CD14-positive monocyte (primary cell): ENCODE measurements around the gene CASTOR1. TPM values are rescaled to one million over a fixed set of nuclear protein-coding genes. Genes with fewer than 3 reads are reported as not detected.
A peak's percentile ranks its signal among the peaks of the same experiment; 100 is the strongest.

Experiments
- DNase-seq, 3 donors: peaks; one replicate each; pipeline ENCODE4 v3.0.0-alpha.2; 2011 to 2022
- H2AFZ ChIP-seq: 2 replicates; pipeline ENCODE4 v1.6.0; 2012; ENCODE audit warnings: mild to moderate bottlenecking, low read depth, low read length, inconsistent platforms; ENCODE audit not compliant: insufficient read depth, poor library complexity, severe bottlenecking
- H3K27ac ChIP-seq, 2 donors: 1 replicate in 1 of 2; 2 replicates in 1 of 2; pipeline ENCODE4 v1.5.1; 2012 to 2013; ENCODE audit warnings: low read length in 2 of 2, control low read depth in 1 of 2, inconsistent platforms in 1 of 2, low read depth in 1 of 2, mild to moderate bottlenecking in 1 of 2
- H3K27me3 ChIP-seq, 2 donors: one replicate each; pipeline versions ENCODE4 v1.6.0 to v1.6.1; 2011 to 2013; ENCODE audit warnings: low read length in 2 of 2; ENCODE audit not compliant: control insufficient read depth in 2 of 2, insufficient read depth in 2 of 2
- H3K36me3 ChIP-seq, 2 donors: replicated peaks in 1 of 2; 1 replicate in 1 of 2; 2 replicates in 1 of 2; pipeline versions ENCODE4 v1.5.1 to v1.6.1; 2012 to 2013; ENCODE audit warnings: low read length in 2 of 2, control low read depth in 1 of 2, inconsistent platforms in 1 of 2, mild to moderate bottlenecking in 1 of 2; ENCODE audit not compliant: insufficient read depth in 2 of 2, control insufficient read depth in 1 of 2
- H3K4me1 ChIP-seq, 2 donors: 1 replicate in 1 of 2; 2 replicates in 1 of 2; pipeline versions ENCODE4 v1.5.1 to v1.6.1; 2012 to 2013; ENCODE audit warnings: low read length in 2 of 2, control low read depth in 1 of 2, inconsistent platforms in 1 of 2, mild to moderate bottlenecking in 1 of 2, moderate library complexity in 1 of 2; ENCODE audit not compliant: insufficient read depth in 2 of 2, control insufficient read depth in 1 of 2
- H3K4me2 ChIP-seq: replicated peaks from 2 replicates; pipeline ENCODE3; 2012; ENCODE audit warnings: low read length, moderate library complexity, mild to moderate bottlenecking; ENCODE audit not compliant: poor library complexity, severe bottlenecking; ENCODE audit errors: extremely low read depth
- H3K4me3 ChIP-seq, 3 experiments: fragments of 200-600 bp in 1 of 3; sonication (generic) in 1 of 3; replicated peaks in 1 of 3; 1 replicate in 2 of 3; 2 replicates in 1 of 3; pipeline ENCODE4 v1.5.1; 2011 to 2013; ENCODE audit warnings: low read length in 3 of 3, mild to moderate bottlenecking in 3 of 3, control low read depth in 2 of 3, low read depth in 2 of 3, inconsistent platforms in 1 of 3, moderate library complexity in 1 of 3
- H3K79me2 ChIP-seq: 2 replicates; pipeline ENCODE4 v1.6.0; 2012; ENCODE audit warnings: mild to moderate bottlenecking, control low read depth, inconsistent platforms, low read length, moderate library complexity; ENCODE audit not compliant: insufficient read depth
- H3K9ac ChIP-seq: 2 replicates; pipeline ENCODE4 v1.6.0; 2017; ENCODE audit warnings: low read length, mild to moderate bottlenecking; ENCODE audit not compliant: insufficient read depth, poor library complexity, severe bottlenecking
- H3K9me3 ChIP-seq, 2 donors: replicated peaks in 1 of 2; 1 replicate in 1 of 2; 2 replicates in 1 of 2; pipeline versions ENCODE4 v1.5.1 to v1.6.1; 2012 to 2013; ENCODE audit warnings: low read length in 2 of 2, control low read depth in 1 of 2; ENCODE audit not compliant: control insufficient read depth in 1 of 2, insufficient read depth in 1 of 2
- H4K20me1 ChIP-seq: 2 replicates; pipeline ENCODE4 v1.6.0; 2012; ENCODE audit warnings: mild to moderate bottlenecking, low read length, control low read depth, moderate library complexity; ENCODE audit not compliant: insufficient read depth
- H3K27ac Mint-ChIP-seq, 7 donors: one replicate each; pipeline ENCODE4 v1.8.0; 2020; ENCODE audit warnings: mild to moderate bottlenecking in 7 of 7, mixed read lengths in 7 of 7, moderate library complexity in 6 of 7, inconsistent platforms in 2 of 7
- H3K27me3 Mint-ChIP-seq, 3 donors: one replicate each; pipeline ENCODE4 v1.8.0; 2021 to 2022; ENCODE audit warnings: low read depth in 3 of 3, mild to moderate bottlenecking in 3 of 3, mixed read lengths in 3 of 3, moderate library complexity in 3 of 3, inconsistent platforms in 1 of 3
- H3K36me3 Mint-ChIP-seq, 2 donors: one replicate each; pipeline ENCODE4 v1.8.0; 2020; ENCODE audit warnings: mixed read lengths in 2 of 2, inconsistent platforms in 1 of 2, mild to moderate bottlenecking in 1 of 2
- H3K4me1 Mint-ChIP-seq: one replicate; pipeline ENCODE4 v1.8.0; 2020; ENCODE audit warnings: mild to moderate bottlenecking, mixed read lengths
- H3K4me3 Mint-ChIP-seq, 2 donors: one replicate each; pipeline ENCODE4 v1.8.0; 2020; ENCODE audit warnings: mild to moderate bottlenecking in 2 of 2, mixed read lengths in 2 of 2, moderate library complexity in 1 of 2
- H3K9me3 Mint-ChIP-seq, 7 donors: one replicate each; pipeline ENCODE4 v1.8.0; 2020 to 2022; ENCODE audit warnings: mixed read lengths in 7 of 7, mild to moderate bottlenecking in 6 of 7, moderate library complexity in 6 of 7, inconsistent platforms in 2 of 7
- WGBS: methylation state at CpG from one replicate; pipeline ENCODE4 v1.1.5; 2013; ENCODE audit warnings: missing lambda C conversion rate; ENCODE audit not compliant: insufficient coverage; 5-methylcytosine and 5-hydroxymethylcytosine counted together
- intact Hi-C, 2 donors: fragments of 100-400 bp; cut with micrococcal nuclease; formaldehyde crosslinking; loops; one replicate each; pipeline versions ENCODE4 v1.15.0 to v1.15.1; 2023
- polyA plus RNA-seq, 3 donors: library from polyadenylated mRNA; depleted of rRNA in 1 of 3; unstranded in 2 of 3; stranded (reverse) in 1 of 3; fragments of 300-500 nt in 2 of 3; fragments of >200 nt in 1 of 3; fragmentation: Illumina TruSeq in 2 of 3; gene quantifications; 1 replicate in 2 of 3; 2 replicates in 1 of 3; pipeline ENCODE4 v1.2.3, GENCODE V29; 2012 to 2021
- TF ChIP-seq, protein P1 (sequence below): fragments of 200-600 bp; IDR thresholded peaks from one replicate; pipeline ENCODE4 v1.8.0; 2022; ENCODE audit warnings: antibody characterized with exemption, mild to moderate bottlenecking

Gene CASTOR1
- polyA plus RNA-seq, 3 donors, result 6.4 to 15.5 (median 6.5) TPM

DNA sequence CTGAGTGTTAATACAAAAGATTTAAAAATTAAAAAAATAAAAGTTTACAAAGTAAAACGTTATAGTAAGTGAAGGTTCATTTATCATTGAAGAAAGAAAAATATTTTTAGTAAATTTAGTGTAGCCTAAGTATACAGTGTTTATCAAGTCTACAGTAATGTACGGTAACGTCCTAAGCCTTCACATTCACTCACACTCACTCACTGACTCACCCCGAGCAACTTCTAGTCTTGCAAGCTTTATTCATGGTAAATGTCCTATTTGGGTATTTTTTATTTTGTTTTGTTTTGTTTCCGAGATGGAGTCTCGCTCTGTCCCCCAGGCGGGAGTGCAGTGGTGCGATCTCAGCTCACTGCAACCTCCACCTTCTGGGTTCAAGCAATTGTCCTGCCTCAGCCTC lies 8.8 kb downstream of the CASTOR1 start:
- H3K27me3 ChIP-seq, result peaks cover 0 to 7% of the 10 kb centered on the region in 2 donors
- TF ChIP-seq, protein P1, sequence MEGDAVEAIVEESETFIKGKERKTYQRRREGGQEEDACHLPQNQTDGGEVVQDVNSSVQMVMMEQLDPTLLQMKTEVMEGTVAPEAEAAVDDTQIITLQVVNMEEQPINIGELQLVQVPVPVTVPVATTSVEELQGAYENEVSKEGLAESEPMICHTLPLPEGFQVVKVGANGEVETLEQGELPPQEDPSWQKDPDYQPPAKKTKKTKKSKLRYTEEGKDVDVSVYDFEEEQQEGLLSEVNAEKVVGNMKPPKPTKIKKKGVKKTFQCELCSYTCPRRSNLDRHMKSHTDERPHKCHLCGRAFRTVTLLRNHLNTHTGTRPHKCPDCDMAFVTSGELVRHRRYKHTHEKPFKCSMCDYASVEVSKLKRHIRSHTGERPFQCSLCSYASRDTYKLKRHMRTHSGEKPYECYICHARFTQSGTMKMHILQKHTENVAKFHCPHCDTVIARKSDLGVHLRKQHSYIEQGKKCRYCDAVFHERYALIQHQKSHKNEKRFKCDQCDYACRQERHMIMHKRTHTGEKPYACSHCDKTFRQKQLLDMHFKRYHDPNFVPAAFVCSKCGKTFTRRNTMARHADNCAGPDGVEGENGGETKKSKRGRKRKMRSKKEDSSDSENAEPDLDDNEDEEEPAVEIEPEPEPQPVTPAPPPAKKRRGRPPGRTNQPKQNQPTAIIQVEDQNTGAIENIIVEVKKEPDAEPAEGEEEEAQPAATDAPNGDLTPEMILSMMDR, result no peak
- no peaks in the 10 kb centered on the region for H3K36me3 ChIP-seq
- 100% methylated on average over 4 of the region's 8 CpGs for WGBS
- peaks cover 73 to 80% of the 10 kb centered on the region in 2 donors for H3K4me1 ChIP-seq
- H3K4me3 Mint-ChIP-seq, result no peak overlapping the region
- H4K20me1 ChIP-seq, result no peaks in the 10 kb centered on the region
- peak in 1 of 3 donors; percentile 54 for DNase-seq
- no peaks in the 10 kb centered on the region for H3K9me3 ChIP-seq
- H2AFZ ChIP-seq, result no peak overlapping the region
- no peak overlapping the region for H3K4me2 ChIP-seq
- H3K9me3 Mint-ChIP-seq, result peaks cover 0 to 2% (median 0%) of the 10 kb centered on the region in 7 donors
- H3K27me3 Mint-ChIP-seq, result peaks cover 10 to 16% (median 15%) of the 10 kb centered on the region in 3 donors
- H3K27ac ChIP-seq, result no peak overlapping the region
- peaks cover 7 to 25% of the 10 kb centered on the region in 2 donors for H3K36me3 Mint-ChIP-seq
- H3K79me2 ChIP-seq, result no peaks in the 10 kb centered on the region
- no peak overlapping the region for H3K4me3 ChIP-seq
- intact Hi-C loops, result loop anchor here in 1 of 2 donors (10.0 kb wide), 1 partner anchor 176 kb away; no protein-coding TSS in a partner anchor
- peak overlapping the region in 3 of 7 donors; percentile 48 to 69 (median 63) for H3K27ac Mint-ChIP-seq
- no peak overlapping the region for H3K9ac ChIP-seq
- H3K4me1 Mint-ChIP-seq, result peaks cover 85% of the 10 kb centered on the region

DNA sequence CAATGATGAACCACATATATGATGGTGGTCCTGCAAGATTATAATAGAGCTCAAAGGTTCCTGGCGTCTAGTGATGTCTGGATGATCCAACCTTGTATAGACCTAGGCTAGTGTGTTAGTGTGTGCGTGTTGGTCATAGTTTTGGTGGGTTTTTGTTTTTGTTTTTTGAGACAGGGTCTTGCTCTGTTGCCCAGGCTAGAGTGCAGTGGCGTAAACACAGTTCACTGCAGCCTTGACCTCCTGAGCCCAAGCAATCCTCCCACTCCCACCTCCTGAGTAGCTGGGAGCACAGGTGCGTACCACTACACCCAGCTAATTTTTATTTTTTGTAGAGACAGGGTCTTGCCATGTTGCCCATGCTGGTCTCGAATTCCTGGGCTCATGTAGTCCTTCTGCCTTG lies 9.4 kb downstream of the CASTOR1 start:
- Histone ChIP-seq H2AFZ (no peak overlapping the region), H3K9ac (peak overlapping the region; percentile 9), H3K4me1 (peaks cover 73 to 85% of the 10 kb centered on the region in 2 donors), H3K4me3 (peak overlapping the region in 1 of 3 experiments; percentile 37), H3K9me3 (no peaks in the 10 kb centered on the region), H3K27me3 (peaks cover 0 to 10% of the 10 kb centered on the region in 2 donors), H3K79me2 (no peaks in the 10 kb centered on the region), H3K36me3 (no peaks in the 10 kb centered on the region), H3K27ac (peak overlapping the region in 1 of 2 donors; percentile 70), H4K20me1 (no peaks in the 10 kb centered on the region), H3K4me2 (peak overlapping the region; percentile 57)
- H3K36me3 Mint-ChIP-seq, result peaks cover 6 to 28% of the 10 kb centered on the region in 2 donors
- peaks cover 13 to 19% (median 18%) of the 10 kb centered on the region in 3 donors for H3K27me3 Mint-ChIP-seq
- peak overlapping the region; percentile 56 to 67 for H3K4me3 Mint-ChIP-seq
- TF ChIP-seq, protein P1, result no peak
- H3K4me1 Mint-ChIP-seq, result peaks cover 90% of the 10 kb centered on the region
- H3K9me3 Mint-ChIP-seq, result peaks cover 0 to 2% (median 0%) of the 10 kb centered on the region in 7 donors
- DNase-seq, result no peak
- 86% methylated on average over 3 of the region's 5 CpGs for WGBS
- H3K27ac Mint-ChIP-seq, result peak overlapping the region; percentile 76 to 95 (median 85)
- intact Hi-C loops, result loop anchor here in 1 of 2 donors (10.0 kb wide), 1 partner anchor 175 kb away; no protein-coding TSS in a partner anchor
